22Rv1 (cell line): ENCODE measurements around the gene TRIP6.

Experiments used
- CTCF ChIP-seq: fragments of 450-650 bp; IDR thresholded peaks from 2 replicates; pipeline ENCODE4 v1.5.1; 2017; ENCODE audit warnings: mild to moderate bottlenecking
- ZFX ChIP-seq: fragments of 450-650 bp; IDR thresholded peaks from 2 replicates; pipeline ENCODE4 v1.6.1; 2017; ENCODE audit warnings: antibody characterized with exemption, borderline replicate concordance

GRCh38 chr7:100825215-100825671, 41.9 kb upstream of the TRIP6 start:
- TF ChIP-seq CTCF (no peak), ZFX (no peak)
